GM12878 (cell line): ENCODE results near the gene LHCGR. TPM values are rescaled to one million over a fixed set of nuclear protein-coding genes. Genes with fewer than 3 reads are reported as not detected.

Source experiments
- ATAC-seq: fragments of 200-7000 bp; cut with Tn5 transposase; 3 replicates; pipeline ENCODE4 v1.9.1; 2020; ENCODE audit warnings: mild to moderate bottlenecking, moderate library complexity
- Bru-seq: library from RNA; stranded (reverse); fragments of 400-500 nt; gene quantifications from one replicate; lab custom pipeline; 2021; lab: Mats Ljungman, UMichigan
- BruChase-seq, 2 experiments: library from RNA; stranded (reverse); fragments of 400-500 nt; gene quantifications; one replicate each; lab custom pipeline; 2021; lab: Mats Ljungman, UMichigan
- BruUV-seq: library from RNA; stranded (reverse); fragments of 400-500 nt; replicated peaks from 2 replicates; lab custom pipeline; 2021; lab: Mats Ljungman, UMichigan
- CTCF ChIA-PET: fragments of 300-600 bp; sonication (Branson Sonifier 250); formaldehyde crosslinking; extraction: SDS; loops from one replicate; lab custom pipeline; 2021; ENCODE audit warnings: inconsistent platforms; lab: Yijun Ruan, JAX
- POLR2A ChIA-PET: fragments of 350-600 bp; formaldehyde crosslinking; extraction: SDS; loops from one replicate; lab custom pipeline; 2021; ENCODE audit warnings: inconsistent platforms; lab: Charles Lee
- RAD21 ChIA-PET: fragments of 300-600 bp; sonication (Branson Sonifier 250); formaldehyde crosslinking; loops from one replicate; lab custom pipeline; 2023; ENCODE audit warnings: antibody characterized with exemption; ENCODE audit not compliant: unreplicated experiment; lab: Charles Lee
- SMC1A ChIA-PET: fragments of 300-600 bp; sonication (Branson Sonifier 250); formaldehyde crosslinking; loops from one replicate; lab custom pipeline; 2023; ENCODE audit not compliant: unreplicated experiment, uncharacterized antibody; lab: Charles Lee
- DNase-seq: peaks from one replicate; pipeline ENCODE4 v3.0.0-alpha.2; 2011; ENCODE audit warnings: low read depth, low spot score
- FAIRE-seq: peaks from 3 replicates; lab custom pipeline; 2011; peaks lifted over from hg19 to GRCh38; lab: Jason Lieb, UNC
- H2AFZ ChIP-seq: 2 replicates; pipeline ENCODE4 v1.6.0; 2011; ENCODE audit warnings: low read depth, low read length, control low read depth; ENCODE audit not compliant: control insufficient read depth
- H3K27ac ChIP-seq: 2 replicates; pipeline ENCODE4 v1.5.1; 2011; ENCODE audit warnings: control low read depth; ENCODE audit not compliant: control insufficient read depth, insufficient read depth
- H3K27me3 ChIP-seq, 2 experiments: replicated peaks in 1 of 2; 2 replicates each; pipeline versions ENCODE4 v1.6.0 to v1.6.1; 2011; ENCODE audit warnings: low read length in 1 of 2; ENCODE audit not compliant: control insufficient read depth in 2 of 2, insufficient read depth in 2 of 2
- H3K36me3 ChIP-seq, 2 experiments: 2 replicates each; pipeline ENCODE4 v1.5.1; 2011; ENCODE audit warnings: low read length in 1 of 2; ENCODE audit not compliant: control insufficient read depth in 2 of 2, insufficient read depth in 2 of 2
- H3K4me1 ChIP-seq: 2 replicates; pipeline ENCODE4 v1.6.1; 2011; ENCODE audit warnings: mild to moderate bottlenecking, low read length, moderate library complexity, mixed read lengths; ENCODE audit not compliant: control insufficient read depth, insufficient read depth
- H3K4me2 ChIP-seq: 2 replicates; pipeline ENCODE4 v1.6.0; 2011; ENCODE audit warnings: control low read depth; ENCODE audit not compliant: control insufficient read depth, insufficient read depth
- H3K4me3 ChIP-seq: fragments of 200-600 bp; sonication (generic); 2 replicates; pipeline ENCODE4 v1.5.1; 2016
- H3K79me2 ChIP-seq: 2 replicates; pipeline ENCODE4 v1.6.0; 2011; ENCODE audit warnings: low read length; ENCODE audit not compliant: control insufficient read depth, insufficient read depth
- H3K9ac ChIP-seq: 2 replicates; pipeline ENCODE4 v1.8.0; 2011; ENCODE audit warnings: low read length, control low read depth, mixed read lengths; ENCODE audit not compliant: control insufficient read depth, insufficient read depth
- H3K9me3 ChIP-seq: replicated peaks from 3 replicates; pipeline ENCODE4 v1.5.1; 2011; ENCODE audit warnings: mild to moderate bottlenecking, low read length; ENCODE audit not compliant: control insufficient read depth, insufficient read depth
- H4K20me1 ChIP-seq: 2 replicates; pipeline ENCODE4 v1.6.0; 2011; ENCODE audit not compliant: control insufficient read depth, insufficient read depth
- BMI1 ChIP-seq: fragments of 450-650 bp; IDR thresholded peaks from 2 replicates; pipeline ENCODE4 v1.6.1; 2016; ENCODE audit warnings: mild to moderate bottlenecking, moderate library complexity, borderline replicate concordance
- CHD1 ChIP-seq: IDR thresholded peaks from 2 replicates; pipeline ENCODE4 v1.6.1; 2012; ENCODE audit warnings: low read depth, low read length, improper control_type of control experiment
- CHD2 ChIP-seq: IDR thresholded peaks from 2 replicates; pipeline ENCODE4 v1.6.1; 2011; ENCODE audit warnings: low read depth, low read length, improper control_type of control experiment, borderline replicate concordance
- DPF2 ChIP-seq: fragments of 450-650 bp; IDR thresholded peaks from 2 replicates; pipeline ENCODE4 v1.6.1; 2017; ENCODE audit warnings: mild to moderate bottlenecking
- HCFC1 ChIP-seq: fragments of 150-350 bp; IDR thresholded peaks from 2 replicates; pipeline ENCODE4 v1.6.1; 2014; ENCODE audit warnings: low read length
- NRF1 ChIP-seq: conservative IDR thresholded peaks from 2 replicates; pipeline ENCODE4 v1.6.1; 2011; ENCODE audit warnings: mild to moderate bottlenecking, low read depth, low read length, improper control_type of control experiment
- PAX5 ChIP-seq: IDR thresholded peaks from 2 replicates; pipeline ENCODE4 v1.6.1; 2011; ENCODE audit warnings: low read depth, low read length, borderline replicate concordance
- PAX8 ChIP-seq: fragments of 450-650 bp; IDR thresholded peaks from 2 replicates; pipeline ENCODE4 v1.6.1; 2017; ENCODE audit warnings: mild to moderate bottlenecking, moderate library complexity
- POLR2AphosphoS2 ChIP-seq: IDR thresholded peaks from 2 replicates; pipeline ENCODE4 v1.6.1; 2011; ENCODE audit warnings: low read depth, mild to moderate bottlenecking, low read length, improper control_type of control experiment, moderate library complexity
- SMAD1 ChIP-seq: fragments of 450-650 bp; IDR thresholded peaks from 2 replicates; pipeline ENCODE4 v1.6.1; 2018; ENCODE audit warnings: mild to moderate bottlenecking, low read depth; ENCODE audit not compliant: partially characterized antibody
- SMC3 ChIP-seq: IDR thresholded peaks from 2 replicates; pipeline ENCODE4 v1.6.1; 2011; ENCODE audit warnings: low read length, improper control_type of control experiment, borderline replicate concordance
- SUZ12 ChIP-seq: fragments of 200-600 bp; sonication (generic); IDR thresholded peaks from one replicate; pipeline ENCODE4 v1.6.1; 2018; ENCODE audit warnings: antibody characterized with exemption, mild to moderate bottlenecking; ENCODE audit not compliant: unreplicated experiment
- WGBS: methylation state at CpG from one replicate; pipeline ENCODE4 v1.1.6; 2016; ENCODE audit warnings: low lambda C conversion rate; ENCODE audit not compliant: insufficient replicate concordance, insufficient coverage; ENCODE audit errors: missing lambda C conversion rate; 5-methylcytosine and 5-hydroxymethylcytosine counted together
- in situ Hi-C: fragments of 300-500 bp; cut with MboI; formaldehyde crosslinking; loops from 9 replicates; pipeline ENCODE4 v1.14.3; 2018; ENCODE audit warnings: mixed read lengths
- intact Hi-C: fragments of 100-400 bp; cut with micrococcal nuclease; formaldehyde crosslinking; loops from one replicate; pipeline ENCODE4 v1.14.2; 2022; ENCODE audit not compliant: unreplicated experiment
- long read RNA-seq, 2 experiments: library from polyadenylated mRNA; unstranded; transcript quantifications; one replicate each; pipeline ENCODE4 v2.0.0, GENCODE V29; 2019 to 2020
- polyA minus RNA-seq, 3 experiments: library from RNA; depleted of rRNA, polyadenylated mRNA; stranded (reverse); fragments of >200 nt; gene quantifications; 2 replicates each; pipeline ENCODE4 v1.2.3, GENCODE V29; 2011
- polyA plus RNA-seq, 11 experiments: library from polyadenylated mRNA; depleted of rRNA in 4 of 11; unstranded in 6 of 11; stranded (reverse) in 5 of 11; fragments of >200 nt; fragmentation: Nextera tagmentation in 4 of 11; fragmentation: Illumina TruSeq in 1 of 11; extraction: Ambion mirVana in 4 of 11; extraction: Trizol in 1 of 11; gene quantifications; 1 replicate in 1 of 11; 2 replicates in 10 of 11; pipeline versions ENCODE4 v1.2.1 to v1.2.3, GENCODE V29; 2011 to 2016; ENCODE audit warnings: inconsistent platforms in 2 of 11, missing spikeins in 2 of 11, low read depth in 1 of 11
- total RNA-seq, 4 experiments: library from RNA; depleted of rRNA in 3 of 4; stranded (reverse); fragments of >200 nt in 3 of 4; fragmentation: Illumina TruSeq in 1 of 4; extraction: Trizol in 1 of 4; gene quantifications; 2 replicates each; pipeline versions ENCODE4 v1.2.1 to v1.2.3, GENCODE V29; 2013 to 2021
- TF ChIP-seq, protein P1 (sequence below): IDR thresholded peaks from 2 replicates; pipeline ENCODE4 v1.6.1; 2012; ENCODE audit warnings: low read depth, low read length, improper control_type of control experiment
- TF ChIP-seq, protein P2 (sequence below): fragments of 450-650 bp; IDR thresholded peaks from 2 replicates; pipeline ENCODE4 v1.6.1; 2017; ENCODE audit warnings: mild to moderate bottlenecking, moderate library complexity
- TF ChIP-seq, protein P3 (sequence below): fragments of 450-650 bp; IDR thresholded peaks from 2 replicates; pipeline ENCODE4 v1.6.1; 2017; ENCODE audit warnings: mild to moderate bottlenecking, low read depth, inconsistent platforms; ENCODE audit not compliant: poor library complexity, severe bottlenecking

Gene LHCGR
- not detected in 2 replicates for total RNA-seq (2013; cell fraction: nucleolus; rRNA removed)
- total RNA-seq (2014; rRNA removed) (0.23 and 0.27 TPM in 2 replicates), total RNA-seq (2014; rRNA removed; fragmentation: Illumina TruSeq; extraction: Trizol) (0.13 and 0.23 TPM in 2 replicates), total RNA-seq (2021) (0.11 TPM in 1 of 2 replicates, not detected in the other), polyA plus RNA-seq (2011; rRNA removed) (0.03 TPM in 1 of 2 replicates, not detected in the other), polyA plus RNA-seq (2014; fragmentation: Illumina TruSeq; extraction: Trizol) (0.09 and 0.36 TPM in 2 replicates), polyA plus RNA-seq (2014; fragmentation: Nextera tagmentation; extraction: Ambion mirVana) (under 1 TPM in 1 of 2 experiments, not detected in 1; 0.02 TPM), polyA plus RNA-seq (2014; rRNA removed) (1.9 TPM in 1 of 2 replicates, not detected in the other), polyA plus RNA-seq (2016; fragmentation: Nextera tagmentation; extraction: Ambion mirVana) (not detected), polyA minus RNA-seq (2011; rRNA and poly(A)+ RNA removed) (not detected in 2 replicates), Bru-seq, nascent RNA (percentile 24 among the genes with signal in this experiment), BruChase-seq, experiment 1, labeled RNA remaining after a 6-hour chase (percentile 23 among the genes with signal in this experiment), BruChase-seq, experiment 2, labeled RNA remaining after a 2-hour chase (percentile 25 among the genes with signal in this experiment)
- not detected for polyA plus RNA-seq (2011; ENCODE audit: low read depth)
- not detected in 2 replicates for polyA plus RNA-seq (2011; cell fraction: cytosol; rRNA removed)
- 0.07 and 0.61 TPM in 2 replicates for polyA plus RNA-seq (2011; cell fraction: nucleus; rRNA removed)
- not detected in 2 replicates for polyA plus RNA-seq (2012)
- not detected in 2 replicates for polyA minus RNA-seq (2011; cell fraction: cytosol; rRNA and poly(A)+ RNA removed)
- not detected in 2 replicates for polyA minus RNA-seq (2011; cell fraction: nucleus; rRNA and poly(A)+ RNA removed)
- long read RNA-seq, experiment 1, result 0 reads
- long read RNA-seq, experiment 2, result 0 reads

DNA sequence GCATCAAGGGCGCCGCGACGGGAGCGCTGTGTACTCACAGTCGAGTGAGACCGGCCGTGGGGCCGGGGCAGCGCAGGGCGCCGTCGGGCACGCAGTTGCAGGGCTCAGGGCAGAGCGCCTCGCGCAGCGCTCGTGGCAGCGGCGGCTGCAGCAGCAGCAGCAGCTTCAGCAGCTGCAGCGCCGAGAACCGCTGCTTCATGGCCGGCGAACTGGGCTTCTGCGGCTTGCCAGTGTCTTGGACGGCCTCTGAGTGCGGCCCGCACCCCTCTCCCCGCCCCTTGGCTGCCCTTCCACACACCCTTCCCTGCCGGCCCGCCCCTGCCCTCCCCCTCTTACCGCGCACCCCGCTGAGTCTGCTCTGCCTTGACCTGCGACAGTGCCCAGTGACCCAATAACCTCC is at the start of gene LHCGR:
Gene LHCGR, minus strand, starts transcription at position 252 of the 400 bp plus-strand sequence. Its CDS starts 53 bp downstream, at position 199.
- intact Hi-C loops, result no loop called here
- H3K79me2 ChIP-seq, result no peaks in the 10 kb centered on the region
- H2AFZ ChIP-seq, result no peak within 1 kb of the TSS
- POLR2A ChIA-PET, result no interaction called here
- no peaks in the 10 kb centered on the region for H4K20me1 ChIP-seq
- BruUV-seq, result no TSS peak
- in situ Hi-C loops, result no loop called here
- TF ChIP-seq DPF2 (no peak), HCFC1 (no peak), CHD1 (no peak), PAX8 (no peak), SMC3 (no peak), BMI1 (no peak), POLR2AphosphoS2 (no peak), NRF1 (no peak), CHD2 (no peak), PAX5 (no peak), SMAD1 (no peak), SUZ12 (no peak)
- TF ChIP-seq, protein P1, sequence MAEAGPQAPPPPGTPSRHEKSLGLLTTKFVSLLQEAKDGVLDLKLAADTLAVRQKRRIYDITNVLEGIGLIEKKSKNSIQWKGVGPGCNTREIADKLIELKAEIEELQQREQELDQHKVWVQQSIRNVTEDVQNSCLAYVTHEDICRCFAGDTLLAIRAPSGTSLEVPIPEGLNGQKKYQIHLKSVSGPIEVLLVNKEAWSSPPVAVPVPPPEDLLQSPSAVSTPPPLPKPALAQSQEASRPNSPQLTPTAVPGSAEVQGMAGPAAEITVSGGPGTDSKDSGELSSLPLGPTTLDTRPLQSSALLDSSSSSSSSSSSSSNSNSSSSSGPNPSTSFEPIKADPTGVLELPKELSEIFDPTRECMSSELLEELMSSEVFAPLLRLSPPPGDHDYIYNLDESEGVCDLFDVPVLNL, result no peak
- TF ChIP-seq, protein P2, sequence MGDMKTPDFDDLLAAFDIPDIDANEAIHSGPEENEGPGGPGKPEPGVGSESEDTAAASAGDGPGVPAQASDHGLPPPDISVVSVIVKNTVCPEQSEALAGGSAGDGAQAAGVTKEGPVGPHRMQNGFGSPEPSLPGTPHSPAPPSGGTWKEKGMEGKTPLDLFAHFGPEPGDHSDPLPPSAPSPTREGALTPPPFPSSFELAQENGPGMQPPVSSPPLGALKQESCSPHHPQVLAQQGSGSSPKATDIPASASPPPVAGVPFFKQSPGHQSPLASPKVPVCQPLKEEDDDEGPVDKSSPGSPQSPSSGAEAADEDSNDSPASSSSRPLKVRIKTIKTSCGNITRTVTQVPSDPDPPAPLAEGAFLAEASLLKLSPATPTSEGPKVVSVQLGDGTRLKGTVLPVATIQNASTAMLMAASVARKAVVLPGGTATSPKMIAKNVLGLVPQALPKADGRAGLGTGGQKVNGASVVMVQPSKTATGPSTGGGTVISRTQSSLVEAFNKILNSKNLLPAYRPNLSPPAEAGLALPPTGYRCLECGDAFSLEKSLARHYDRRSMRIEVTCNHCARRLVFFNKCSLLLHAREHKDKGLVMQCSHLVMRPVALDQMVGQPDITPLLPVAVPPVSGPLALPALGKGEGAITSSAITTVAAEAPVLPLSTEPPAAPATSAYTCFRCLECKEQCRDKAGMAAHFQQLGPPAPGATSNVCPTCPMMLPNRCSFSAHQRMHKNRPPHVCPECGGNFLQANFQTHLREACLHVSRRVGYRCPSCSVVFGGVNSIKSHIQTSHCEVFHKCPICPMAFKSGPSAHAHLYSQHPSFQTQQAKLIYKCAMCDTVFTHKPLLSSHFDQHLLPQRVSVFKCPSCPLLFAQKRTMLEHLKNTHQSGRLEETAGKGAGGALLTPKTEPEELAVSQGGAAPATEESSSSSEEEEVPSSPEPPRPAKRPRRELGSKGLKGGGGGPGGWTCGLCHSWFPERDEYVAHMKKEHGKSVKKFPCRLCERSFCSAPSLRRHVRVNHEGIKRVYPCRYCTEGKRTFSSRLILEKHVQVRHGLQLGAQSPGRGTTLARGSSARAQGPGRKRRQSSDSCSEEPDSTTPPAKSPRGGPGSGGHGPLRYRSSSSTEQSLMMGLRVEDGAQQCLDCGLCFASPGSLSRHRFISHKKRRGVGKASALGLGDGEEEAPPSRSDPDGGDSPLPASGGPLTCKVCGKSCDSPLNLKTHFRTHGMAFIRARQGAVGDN, result no peak
- TF ChIP-seq, protein P3, sequence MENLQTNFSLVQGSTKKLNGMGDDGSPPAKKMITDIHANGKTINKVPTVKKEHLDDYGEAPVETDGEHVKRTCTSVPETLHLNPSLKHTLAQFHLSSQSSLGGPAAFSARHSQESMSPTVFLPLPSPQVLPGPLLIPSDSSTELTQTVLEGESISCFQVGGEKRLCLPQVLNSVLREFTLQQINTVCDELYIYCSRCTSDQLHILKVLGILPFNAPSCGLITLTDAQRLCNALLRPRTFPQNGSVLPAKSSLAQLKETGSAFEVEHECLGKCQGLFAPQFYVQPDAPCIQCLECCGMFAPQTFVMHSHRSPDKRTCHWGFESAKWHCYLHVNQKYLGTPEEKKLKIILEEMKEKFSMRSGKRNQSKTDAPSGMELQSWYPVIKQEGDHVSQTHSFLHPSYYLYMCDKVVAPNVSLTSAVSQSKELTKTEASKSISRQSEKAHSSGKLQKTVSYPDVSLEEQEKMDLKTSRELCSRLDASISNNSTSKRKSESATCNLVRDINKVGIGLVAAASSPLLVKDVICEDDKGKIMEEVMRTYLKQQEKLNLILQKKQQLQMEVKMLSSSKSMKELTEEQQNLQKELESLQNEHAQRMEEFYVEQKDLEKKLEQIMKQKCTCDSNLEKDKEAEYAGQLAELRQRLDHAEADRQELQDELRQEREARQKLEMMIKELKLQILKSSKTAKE, result no peak
- TF ChIP-seq, all 136 proteins: peak for 0
- ChIA-PET CTCF (no interaction called here), SMC1A (no interaction called here), RAD21 (no interaction called here)
- H3K36me3 ChIP-seq, result no peaks in the 10 kb centered on the region
- no peak within 1 kb of the TSS for H3K4me3 ChIP-seq
- DNase-seq (no peak), FAIRE-seq (no peak), ATAC-seq (peak; percentile 33)
- 57% methylated on average over 22 of the region's 37 CpGs for WGBS
- no peak within 1 kb of the TSS for H3K9ac ChIP-seq
- no peaks in the 10 kb centered on the region for H3K9me3 ChIP-seq
- H3K27me3 ChIP-seq, result peaks cover 0 to 13% of the 10 kb centered on the region in 2 experiments; a peak in 3 of 4 replicates
- H3K4me2 ChIP-seq, result peak within 1 kb of the TSS; percentile 33; the same call in 1 of the 2 replicates
- peaks cover 6% of the 10 kb centered on the region for H3K4me1 ChIP-seq
- H3K27ac ChIP-seq, result no peak within 1 kb of the TSS
